HG02885 (cell line): ENCODE results near the gene PHTF1.

Experiments used
- ATAC-seq: cut with Tn5 transposase; IDR thresholded peaks from one replicate; pipeline ENCODE4 v1.9.1; 2021; ENCODE audit warnings: mild to moderate bottlenecking; ENCODE audit not compliant: unreplicated experiment, poor library complexity

The PHTF1 gene

DNA sequence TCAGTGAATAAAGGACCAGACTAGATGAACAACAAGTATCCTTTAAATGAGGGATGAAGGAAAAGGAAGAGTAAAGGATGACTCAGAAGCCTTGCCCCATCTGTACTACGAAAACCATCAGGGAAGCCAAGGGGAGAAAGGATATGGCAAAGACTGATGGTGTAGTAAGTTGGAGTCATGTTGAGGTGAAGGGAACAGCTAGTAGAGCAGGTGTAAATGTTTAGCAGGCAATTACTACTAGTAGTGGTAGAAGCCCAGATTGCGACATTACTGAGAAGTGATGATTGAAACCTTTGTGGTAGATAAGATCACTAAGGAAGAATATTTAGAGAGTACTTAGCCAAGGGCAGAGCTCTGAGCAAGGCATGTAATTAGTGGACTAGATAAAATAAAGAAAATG lies 84.0 kb downstream of the PHTF1 start:
- ATAC-seq: no peak

GRCh38 chr1:113674591-113674990 lies 84.7 kb downstream of the PHTF1 start:
- no peak for ATAC-seq

DNA sequence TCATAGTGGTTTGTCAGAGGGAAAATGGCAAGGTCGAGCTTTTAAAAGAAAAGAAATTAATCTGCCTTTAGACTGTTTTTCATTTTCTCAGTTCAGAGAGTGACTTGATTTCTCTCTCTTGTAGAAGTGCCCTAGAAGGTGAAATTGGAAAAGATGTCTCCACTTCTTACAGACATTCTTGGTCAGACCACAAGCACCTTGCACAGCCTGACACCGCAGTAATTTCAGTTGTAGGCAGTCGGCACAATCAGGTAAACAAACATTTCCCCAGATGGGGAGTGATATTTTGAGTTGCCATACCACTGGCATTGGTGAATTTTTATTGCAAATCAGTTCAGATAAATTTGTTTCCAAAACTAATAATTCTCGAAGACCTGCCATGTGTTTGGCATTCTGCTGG lies 86.8 kb downstream of the PHTF1 start:
- ATAC-seq: no peak

GRCh38 chr1:113670650-113671049 lies 88.6 kb downstream of the PHTF1 start:
- no peak for ATAC-seq

- no peak for ATAC-seq
These were observed 89.3 kb downstream of the PHTF1 start for GRCh38 chr1:113669988-113670387.

DNA sequence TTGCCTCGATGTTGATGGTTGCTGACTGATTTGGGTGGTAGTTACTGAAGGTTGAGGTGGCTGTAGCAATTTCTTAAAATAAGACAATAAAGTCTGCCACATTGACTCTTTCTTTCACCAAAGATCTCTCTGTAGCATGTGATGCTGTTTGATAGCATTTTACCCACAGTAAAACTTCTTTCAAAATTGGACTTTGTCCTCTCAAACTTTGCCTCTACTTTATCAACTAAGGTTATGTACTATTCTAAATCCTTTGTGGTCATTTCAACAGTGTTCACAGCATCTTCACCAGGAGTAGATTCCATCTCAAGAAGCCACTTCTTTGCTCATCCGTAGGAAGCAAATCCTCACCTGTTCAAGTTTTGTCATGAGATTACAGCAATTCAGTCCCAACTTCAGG lies 93.2 kb downstream of the PHTF1 start:
- no peak for ATAC-seq

GRCh38 chr1:113665071-113665470 lies 94.2 kb downstream of the PHTF1 start:
- no peak for ATAC-seq

GRCh38 chr1:113663165-113663951 lies 95.9 kb downstream of the PHTF1 start:
- ATAC-seq: no peak

GRCh38 chr1:113662101-113662500 lies 97.2 kb downstream of the PHTF1 start:
- no peak for ATAC-seq

GRCh38 chr1:113660088-113660487 lies 99.2 kb downstream of the PHTF1 start:
- ATAC-seq: no peak

DNA sequence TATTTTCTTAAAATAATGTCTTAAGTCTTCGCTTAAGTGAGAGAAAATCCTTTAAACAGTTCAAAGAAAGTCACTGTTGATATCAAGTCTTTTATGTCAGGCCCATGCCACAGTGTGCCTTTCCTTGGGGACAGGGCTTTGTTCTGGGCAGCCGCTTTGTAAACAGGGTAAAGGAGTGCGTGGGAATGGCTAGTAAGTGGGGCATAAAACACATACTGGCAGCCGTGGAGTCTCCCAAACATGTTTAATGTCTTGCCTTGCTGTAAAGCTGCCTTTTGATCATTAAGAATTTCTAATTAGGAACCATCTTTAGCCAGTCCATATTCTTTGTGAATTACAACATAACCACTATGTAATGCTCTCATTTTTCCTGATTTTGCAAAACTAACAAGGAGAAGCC lies 99.7 kb downstream of the PHTF1 start:
- ATAC-seq: no peak

DNA sequence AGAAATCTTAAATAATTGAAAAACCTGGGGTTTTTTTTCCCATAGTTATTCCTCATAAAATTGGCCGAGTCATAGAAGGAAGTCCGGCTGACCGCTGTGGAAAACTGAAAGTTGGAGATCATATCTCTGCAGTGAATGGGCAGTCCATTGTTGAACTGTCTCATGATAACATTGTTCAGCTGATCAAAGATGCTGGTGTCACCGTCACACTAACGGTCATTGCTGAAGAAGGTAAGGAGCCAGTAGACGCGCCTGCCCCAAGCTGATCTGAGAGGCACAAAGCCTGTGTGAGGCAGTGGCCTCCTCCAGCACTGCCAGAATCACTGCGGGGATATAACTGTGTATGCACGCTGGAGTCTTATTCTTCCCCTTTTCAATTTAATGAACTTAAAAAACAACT lies 100.3 kb downstream of the PHTF1 start:
- no peak for ATAC-seq

DNA sequence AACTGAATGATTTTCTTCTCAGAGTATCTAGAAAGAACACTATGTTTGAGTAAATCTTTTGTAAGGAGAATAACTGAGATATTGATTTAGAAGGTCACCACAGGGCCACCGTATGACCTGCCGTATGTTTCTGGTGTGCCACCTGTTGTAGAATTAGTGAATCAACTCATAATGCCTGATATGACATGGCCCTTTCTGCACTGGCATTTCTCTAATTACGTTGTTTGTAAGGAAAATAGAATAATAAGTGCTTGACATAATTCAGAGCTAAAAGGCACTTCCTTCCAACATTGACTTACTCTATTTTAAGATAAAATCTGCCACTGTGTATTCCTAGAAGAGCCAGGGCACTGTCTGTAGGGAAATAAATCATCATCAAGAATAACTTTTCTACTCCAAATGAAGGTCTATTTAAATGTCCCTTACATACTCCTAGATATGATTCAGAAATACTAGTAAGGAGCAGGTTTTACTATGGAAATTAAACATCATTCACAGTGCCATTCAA lies 101.7 kb downstream of the PHTF1 start:
- ATAC-seq: no peak

- peak; percentile 62 for ATAC-seq
These were observed 102.2 kb downstream of the PHTF1 start for GRCh38 chr1:113657126-113657525.

DNA sequence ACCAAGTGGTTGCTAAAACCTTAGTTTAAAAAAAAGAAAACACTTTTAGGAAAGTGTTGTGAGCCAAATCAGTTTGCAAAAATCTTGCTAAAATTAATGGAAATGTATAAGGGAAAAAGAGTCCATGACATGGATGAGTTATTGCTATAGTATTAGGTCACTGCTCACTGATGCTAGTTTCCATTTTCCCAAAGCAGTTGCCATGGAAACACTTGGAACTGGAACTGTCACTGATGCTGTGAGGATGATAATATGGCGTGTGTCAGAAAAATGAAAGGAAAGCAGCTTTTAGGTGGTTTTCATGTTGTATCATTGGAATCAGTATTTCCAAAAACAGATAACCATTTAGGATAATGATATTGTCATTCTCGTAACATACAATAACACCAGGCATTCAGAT lies 104.4 kb downstream of the PHTF1 start:
- no peak for ATAC-seq

- ATAC-seq: no peak
These were observed 105.5 kb downstream of the PHTF1 start for GRCh38 chr1:113653741-113654140.

DNA sequence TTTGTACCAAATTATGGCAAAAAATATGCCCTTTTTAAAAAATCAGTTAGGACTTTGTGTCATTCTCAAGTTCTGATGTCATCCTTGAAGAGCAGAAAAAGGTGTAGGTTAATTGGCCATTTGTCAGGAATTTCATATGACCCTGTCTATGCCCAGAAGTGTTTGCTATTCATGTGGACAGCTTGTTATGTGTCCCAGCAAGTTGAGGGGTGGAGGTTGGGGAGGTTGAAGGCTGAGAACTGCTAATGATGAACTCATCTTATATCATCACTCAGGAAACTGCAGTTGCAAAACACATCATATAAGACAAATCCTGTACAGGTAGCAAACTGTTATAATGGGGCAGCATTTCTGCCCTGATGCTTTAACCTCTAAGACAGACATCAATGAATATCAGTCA lies 106.5 kb downstream of the PHTF1 start:
- ATAC-seq: no peak

DNA sequence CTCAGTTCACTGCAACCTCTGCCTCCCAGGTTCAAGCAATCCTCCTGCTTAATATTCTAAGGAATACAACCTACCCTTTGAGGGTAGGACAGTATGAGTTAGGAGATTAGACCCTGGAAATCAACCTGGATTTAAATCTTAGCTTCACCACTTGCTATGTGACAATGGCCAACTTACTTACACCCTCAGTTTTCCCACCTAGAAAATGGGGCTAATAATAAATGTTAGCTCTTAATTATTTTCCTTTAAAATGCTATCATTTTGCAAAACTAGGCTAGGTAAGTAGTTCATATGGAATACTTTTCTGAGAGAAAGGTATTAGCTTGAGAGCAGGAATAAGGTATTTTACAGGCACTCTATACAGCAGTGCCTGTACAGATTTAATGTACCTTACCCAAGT lies 110.8 kb downstream of the PHTF1 start:
- no peak for ATAC-seq

DNA sequence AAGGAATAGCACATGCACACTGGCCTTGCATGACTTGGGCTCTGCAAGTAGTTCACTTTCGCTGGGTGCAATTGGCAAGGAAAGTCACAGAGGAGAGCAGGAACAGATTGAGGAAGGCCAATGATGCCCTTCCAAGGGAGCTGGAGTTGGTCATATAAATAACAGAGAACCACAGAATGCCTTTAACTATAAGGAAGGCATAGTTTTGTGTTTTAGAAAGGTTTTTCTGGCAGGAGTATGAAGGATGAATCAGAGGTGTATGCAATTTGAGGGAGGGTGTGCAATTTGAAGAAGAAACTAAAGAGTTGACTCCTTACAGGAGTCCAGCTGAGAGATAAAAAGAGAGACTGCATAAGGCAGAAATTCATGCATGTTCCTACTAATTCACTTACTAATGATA lies 112.1 kb downstream of the PHTF1 start:
- no peak for ATAC-seq
